A204.1 (cell line): ENCODE data around the gene OR10R2.
"Not testable (repeated sequence)": the region's sequence is repeated elsewhere in the genome, so short reads cannot be mapped to it uniquely, and the experiment has no call there.

Experiments used
- FAIRE-seq: peaks from 2 replicates; lab custom pipeline; 2012; peaks lifted over from hg19 to GRCh38; lab: Jason Lieb, UNC

Gene OR10R2

DNA sequence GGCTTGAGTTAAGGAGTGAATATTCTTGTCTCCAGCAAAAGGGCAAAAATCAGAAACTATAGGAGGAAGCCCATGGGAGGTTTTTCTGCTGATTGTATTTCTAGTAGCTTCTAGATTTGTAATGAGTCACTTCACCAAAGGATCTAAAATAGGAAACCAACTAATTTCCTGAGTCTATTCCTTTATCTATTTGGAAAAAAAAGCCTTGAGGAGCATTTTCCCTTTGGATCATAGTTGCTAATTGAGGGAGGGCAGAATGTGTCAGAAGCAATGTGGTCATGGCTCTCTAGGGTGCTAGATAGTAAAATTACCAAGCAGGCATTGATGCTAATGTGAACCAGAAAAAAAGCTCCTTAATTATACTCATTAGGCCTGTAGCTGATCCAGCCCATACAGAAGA lies at the start of gene OR10R2:
TSS of gene OR10R2 (plus strand) at position 301 of the 400 bp plus-strand sequence. CDS start 106 bp downstream, outside the sequence.
- FAIRE-seq = no peak

GRCh38 chr1:158425027-158425426 lies 47.0 kb upstream of the OR10R2 start:
- FAIRE-seq = no peak

DNA sequence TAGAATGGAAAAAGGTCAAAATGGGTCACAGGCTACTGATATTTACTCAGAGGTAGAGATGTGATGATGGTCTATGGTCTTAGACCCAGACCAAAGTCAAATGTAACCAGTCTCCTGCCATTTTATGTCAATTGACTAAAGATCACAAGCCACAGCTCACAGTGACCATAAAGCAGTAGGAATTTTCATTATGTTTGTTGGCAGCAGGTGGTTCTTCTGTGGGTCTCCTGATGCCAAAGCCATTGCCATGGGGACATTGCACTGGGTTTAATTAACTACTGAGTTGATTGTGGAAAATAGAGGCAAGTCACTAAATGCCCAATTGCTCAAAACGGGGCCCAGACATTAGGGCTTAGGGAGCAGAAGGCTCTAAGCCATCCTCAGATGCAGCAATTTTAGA lies 45.9 kb upstream of the OR10R2 start, which contains the start of gene OR10K2:
TSS of gene OR10K2 (minus strand) at position 101 of the 400 bp plus-strand sequence. CDS start 5,371 bp downstream, outside the sequence.
- FAIRE-seq = no peak

DNA sequence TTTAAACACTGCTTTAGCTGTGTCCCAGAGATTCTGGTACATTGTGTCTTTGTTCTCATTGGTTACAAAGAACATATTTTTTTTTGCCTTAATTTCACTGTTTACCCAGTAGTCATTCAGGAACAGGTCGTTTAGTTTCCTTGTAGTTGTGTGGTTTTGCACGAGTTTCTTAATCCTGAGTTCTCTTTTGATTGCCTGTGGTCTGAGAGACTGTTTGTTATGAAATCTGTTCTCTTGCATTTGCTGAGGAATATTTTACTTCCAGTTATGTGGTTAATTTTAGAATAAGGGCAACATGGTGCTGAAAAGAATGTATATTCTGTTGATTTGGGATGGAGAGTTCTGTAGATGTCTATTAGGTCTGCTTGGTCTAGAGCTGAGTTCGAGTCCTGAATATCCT lies 41.9 kb upstream of the OR10R2 start:
- not testable (repeated sequence) for FAIRE-seq

GRCh38 chr1:158434741-158435140 lies 37.3 kb upstream of the OR10R2 start:
- no peak for FAIRE-seq

GRCh38 chr1:158445376-158445775 lies 26.6 kb upstream of the OR10R2 start:
- no peak for FAIRE-seq

GRCh38 chr1:158454537-158454936 lies 17.5 kb upstream of the OR10R2 start:
- no peak for FAIRE-seq

DNA sequence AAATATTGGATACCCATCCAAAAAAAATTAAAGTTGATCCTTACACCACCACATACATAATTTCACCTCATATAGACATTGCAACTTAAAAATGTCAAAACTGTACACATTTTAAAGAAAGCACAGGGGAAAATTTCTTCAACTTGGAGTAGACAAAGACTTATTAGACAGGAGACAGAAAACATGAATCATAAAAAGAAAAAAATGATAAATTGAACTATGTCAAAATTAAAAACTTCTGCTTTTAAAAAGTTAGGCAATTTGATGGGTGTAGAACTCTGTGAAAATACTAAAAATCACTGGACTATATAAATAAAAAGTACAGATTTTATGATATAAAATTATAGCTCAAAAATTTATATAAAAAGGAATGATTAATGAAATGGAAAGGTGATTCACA lies 14.8 kb upstream of the OR10R2 start:
- FAIRE-seq = no peak

DNA sequence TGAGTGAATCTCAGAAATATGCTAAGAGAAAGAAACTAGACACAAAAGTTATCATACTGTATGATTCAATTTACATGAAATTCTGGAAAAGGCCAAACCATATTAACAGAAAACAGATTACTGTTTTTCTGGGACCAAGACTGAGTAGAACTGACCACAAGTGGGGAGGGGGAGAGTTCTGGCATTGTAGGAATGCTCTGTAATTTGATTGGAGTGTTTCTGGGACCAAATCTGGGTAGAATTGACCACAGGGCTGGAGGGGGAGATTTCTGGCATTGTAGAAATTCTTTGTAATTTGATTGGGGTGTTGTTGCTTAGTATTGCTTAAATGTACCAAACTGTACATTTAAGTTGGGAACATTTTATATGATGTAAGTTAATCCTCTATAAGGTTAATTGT lies 13.8 kb upstream of the OR10R2 start:
- FAIRE-seq = no peak

DNA sequence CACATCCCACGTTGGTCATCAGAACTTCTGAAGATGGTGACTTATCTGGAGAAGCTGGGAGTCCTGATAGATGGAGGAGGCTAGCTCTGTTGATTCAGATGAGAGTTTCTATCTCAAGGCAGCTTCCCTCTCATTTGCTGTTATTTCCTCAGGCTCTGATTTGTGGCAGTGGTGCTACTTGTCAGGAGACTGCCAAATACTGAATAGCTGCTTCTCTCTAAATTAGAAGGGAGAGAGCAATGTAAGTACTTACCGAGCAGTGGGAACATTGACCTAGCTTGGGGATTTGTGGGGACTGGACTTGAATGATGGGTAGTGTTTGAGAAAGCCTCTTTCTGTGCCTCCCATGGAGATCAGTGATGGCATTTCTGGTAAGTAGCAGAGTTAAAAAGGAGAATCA lies 10.5 kb upstream of the OR10R2 start, which contains the start of gene OR10K1:
TSS of gene OR10K1 (plus strand) at position 301 of the 400 bp plus-strand sequence. CDS start 3,728 bp downstream, outside the sequence.
- FAIRE-seq = no peak

DNA sequence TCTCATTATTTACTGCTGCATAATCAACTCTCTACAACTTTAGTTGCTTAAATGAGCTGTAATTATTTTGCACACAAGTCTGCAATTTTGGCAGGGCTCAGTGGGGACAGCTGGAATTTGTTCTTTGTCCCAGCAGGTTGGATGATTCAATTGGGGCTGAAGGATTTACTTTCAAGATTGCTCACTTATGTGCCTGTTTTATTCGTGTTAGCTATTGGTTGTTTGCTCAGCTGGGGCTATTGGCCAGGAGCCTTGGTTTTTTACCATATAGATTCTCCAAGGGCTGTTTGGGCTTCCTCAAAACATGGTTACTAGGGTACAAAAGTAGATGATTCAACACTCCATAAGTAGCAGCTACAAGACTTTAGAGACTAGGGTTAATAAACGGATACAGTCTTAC lies 13.4 kb downstream of the OR10R2 start:
- no peak for FAIRE-seq

DNA sequence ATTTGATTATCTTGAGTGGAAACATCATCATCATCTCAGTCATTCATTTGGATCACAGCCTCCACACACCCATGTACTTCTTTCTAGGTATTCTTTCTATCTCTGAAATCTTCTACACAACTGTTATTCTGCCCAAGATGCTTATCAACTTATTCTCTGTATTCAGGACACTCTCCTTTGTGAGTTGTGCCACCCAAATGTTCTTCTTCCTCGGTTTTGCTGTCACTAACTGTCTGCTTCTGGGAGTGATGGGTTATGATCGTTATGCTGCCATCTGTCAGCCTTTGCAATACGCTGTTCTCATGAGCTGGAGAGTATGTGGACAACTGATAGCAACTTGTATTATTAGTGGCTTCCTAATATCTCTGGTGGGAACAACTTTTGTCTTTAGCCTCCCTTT lies 19.3 kb downstream of the OR10R2 start:
- FAIRE-seq = no peak

DNA sequence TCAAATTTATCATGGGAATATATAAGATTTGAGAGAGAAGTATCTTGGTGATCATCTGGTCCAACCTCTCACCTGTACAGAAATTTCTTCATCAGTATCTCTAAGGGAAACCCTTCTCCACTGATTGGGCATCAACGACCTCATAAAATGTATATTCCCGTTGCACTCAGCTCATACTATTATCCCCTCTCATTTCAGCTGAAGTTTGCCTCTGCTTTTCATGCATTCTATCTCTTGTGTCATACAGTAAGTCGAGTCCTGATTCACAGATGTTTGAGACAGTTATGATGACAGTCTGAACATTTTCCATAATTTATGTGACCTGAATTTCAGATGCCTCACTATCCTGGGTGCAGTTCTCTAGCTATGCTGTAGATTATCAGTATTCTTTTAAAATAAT lies 21.0 kb downstream of the OR10R2 start:
- no peak for FAIRE-seq

DNA sequence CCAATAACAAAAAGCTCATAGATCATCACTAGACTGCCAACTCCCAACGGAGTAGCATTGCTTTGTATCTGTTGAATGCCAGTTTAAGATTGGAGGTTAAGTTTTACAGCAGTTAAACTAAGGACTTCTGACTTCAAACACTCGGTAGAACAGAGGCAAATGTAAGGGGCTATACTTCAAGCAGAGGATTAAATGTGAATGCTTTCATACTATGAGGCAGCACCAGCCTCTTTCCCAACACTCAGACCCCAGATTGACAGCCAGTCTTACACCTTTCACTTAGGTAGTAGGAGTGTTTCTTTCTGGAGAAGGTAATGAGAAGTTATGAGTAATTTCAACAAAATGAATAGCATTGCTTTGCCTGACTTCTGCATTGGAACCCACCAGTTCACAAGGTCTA lies 22.8 kb downstream of the OR10R2 start:
- no peak for FAIRE-seq

GRCh38 chr1:158496374-158496773 lies 24.4 kb downstream of the OR10R2 start:
- FAIRE-seq = no peak

DNA sequence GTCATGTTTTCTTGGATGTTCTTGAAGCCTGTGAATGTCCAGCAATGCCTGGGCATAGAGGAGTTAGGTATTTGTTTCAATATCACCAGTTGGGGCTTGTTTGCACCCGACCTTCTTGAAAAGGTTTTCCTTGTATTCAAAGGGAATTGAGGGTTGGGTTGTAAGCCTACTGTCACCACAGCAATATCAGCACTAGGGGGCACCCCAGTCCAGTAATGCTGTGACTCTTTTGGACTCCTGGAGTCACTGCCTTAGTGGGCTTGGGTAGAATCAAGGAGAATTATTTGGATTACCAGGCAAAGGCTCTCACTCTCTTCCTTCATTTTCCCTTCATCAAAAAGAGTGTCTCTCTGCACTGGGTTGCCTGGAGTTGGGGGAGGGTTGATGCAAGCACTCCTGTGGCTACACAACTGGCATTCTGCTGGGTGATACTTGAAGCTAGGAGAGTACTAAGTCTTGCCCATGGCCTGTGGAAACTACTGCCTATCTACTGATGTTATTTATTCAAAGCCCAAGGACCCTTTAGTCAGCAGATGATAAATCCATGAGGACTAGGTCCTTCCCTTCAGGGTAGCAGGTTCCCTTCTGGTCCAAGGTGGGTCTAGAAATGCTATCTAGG lies 34.5 kb downstream of the OR10R2 start:
- no peak for FAIRE-seq

DNA sequence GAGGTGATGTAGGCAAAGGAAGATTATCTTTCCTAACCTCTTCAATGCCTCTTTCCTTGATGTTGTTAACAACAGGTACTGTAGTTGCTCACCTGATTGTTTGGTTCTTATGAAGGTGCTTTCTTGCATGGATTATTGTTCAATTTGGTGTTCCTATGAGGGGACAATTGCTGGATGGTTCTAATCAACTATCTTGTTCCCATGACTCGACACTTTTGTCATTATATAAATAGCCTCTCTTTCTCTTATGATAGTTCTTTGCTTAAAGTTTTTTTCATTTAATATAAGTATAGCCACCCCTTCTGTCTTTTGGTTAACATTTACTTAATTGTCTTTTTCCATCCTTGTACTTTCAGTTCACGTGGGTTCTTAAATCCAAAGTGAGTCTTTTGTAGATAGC lies 35.5 kb downstream of the OR10R2 start:
- FAIRE-seq = no peak

DNA sequence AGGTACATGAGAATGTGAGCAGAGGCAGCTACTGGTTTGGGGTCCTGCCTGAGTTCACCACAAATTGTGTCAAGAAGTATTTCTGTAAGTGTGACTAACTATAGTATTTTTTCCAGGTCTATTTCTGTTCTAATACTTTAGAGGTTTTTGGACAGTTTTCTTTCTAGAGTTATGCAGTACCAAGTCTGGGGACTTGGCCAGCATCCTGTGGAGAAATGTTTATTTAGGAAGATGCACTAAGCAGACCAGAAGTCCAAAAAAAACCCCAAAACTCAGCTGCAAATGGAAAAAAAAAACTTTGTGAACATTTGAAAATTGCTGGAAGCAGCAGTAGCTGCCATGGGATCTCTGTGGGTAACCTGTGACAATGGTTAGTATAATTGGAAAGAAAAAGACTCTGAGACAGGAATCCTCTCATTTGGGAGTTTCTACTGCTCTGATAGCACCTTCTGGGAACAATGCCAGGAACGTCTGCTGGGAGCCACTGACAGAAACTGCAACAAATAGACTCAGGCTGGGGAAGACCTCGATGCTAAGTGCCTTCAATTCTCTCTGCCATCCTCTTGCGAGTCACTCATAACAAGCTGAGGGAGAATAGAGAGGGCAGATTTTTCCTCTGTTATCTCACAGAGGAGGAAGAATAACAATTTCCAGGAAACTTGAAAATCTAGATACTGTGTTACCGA lies 37.6 kb downstream of the OR10R2 start:
- FAIRE-seq = no peak

DNA sequence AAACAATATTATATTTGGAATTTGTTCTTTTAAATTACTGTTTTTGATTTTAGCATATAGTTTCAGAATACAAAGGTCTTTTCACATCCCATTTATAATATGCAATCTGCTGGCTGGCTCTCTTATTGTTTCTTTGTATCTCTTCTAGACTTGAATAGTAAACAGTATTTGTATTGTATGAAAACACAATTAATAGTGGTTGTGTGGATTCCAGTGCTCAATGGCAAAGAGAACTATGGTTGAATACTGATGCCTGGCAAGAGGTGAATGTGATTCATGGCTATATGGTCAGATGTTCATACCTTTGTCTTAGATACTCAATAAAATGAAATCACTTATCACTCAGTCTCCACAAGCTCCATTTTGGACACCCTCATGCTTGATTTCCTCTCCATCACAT lies 44.9 kb downstream of the OR10R2 start:
- no peak for FAIRE-seq

DNA sequence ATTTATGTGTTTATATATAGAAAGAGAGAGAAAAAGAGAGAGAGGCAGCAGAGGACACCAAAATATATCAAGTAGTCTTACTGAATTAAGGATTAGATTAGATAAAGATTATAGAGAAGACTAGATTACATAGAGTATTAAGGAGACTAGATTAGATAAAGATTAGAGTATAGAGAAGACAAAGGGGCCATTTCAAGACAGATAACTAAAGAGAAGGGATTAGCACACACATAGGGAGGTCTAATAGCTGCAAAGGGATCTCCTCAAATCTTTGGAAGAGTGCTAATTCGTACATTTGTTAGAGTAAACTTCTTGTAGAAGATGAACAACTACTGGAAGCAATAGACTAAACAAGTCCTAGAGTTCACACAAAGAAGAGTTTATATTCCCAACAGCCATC lies 48.0 kb downstream of the OR10R2 start:
- FAIRE-seq = no peak

DNA sequence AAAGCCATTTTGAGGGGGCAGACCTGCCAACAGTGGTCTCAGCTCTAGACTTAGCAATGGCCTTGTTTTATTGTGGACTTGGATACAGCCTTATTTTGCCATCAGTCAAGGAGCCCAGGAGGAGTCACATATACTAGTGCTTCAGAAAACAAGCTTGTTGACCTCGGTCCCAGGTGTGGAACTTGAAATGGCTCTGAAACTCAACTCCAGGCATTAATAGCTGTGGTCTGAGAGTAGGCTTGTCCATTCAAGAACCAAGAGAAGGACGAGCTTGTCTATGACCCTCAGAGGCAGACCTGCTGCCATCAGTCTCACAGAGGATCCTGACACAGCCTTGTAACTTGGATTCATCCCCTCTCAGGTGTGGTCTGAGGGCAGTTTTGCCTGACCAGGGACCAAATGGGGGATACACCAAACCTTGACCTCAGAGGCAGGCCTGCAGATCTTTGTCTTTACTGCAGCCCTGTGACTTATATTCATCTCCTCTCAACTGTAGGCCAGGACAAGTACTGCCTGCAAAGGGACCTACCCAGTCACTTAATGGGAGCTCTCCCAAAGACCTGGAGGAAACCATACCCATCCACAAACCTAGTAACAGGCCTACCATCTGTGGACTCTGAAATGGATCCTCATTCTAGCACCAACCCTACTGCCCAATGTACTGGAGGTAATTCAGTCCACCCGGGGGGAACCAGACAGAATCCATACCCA lies 49.1 kb downstream of the OR10R2 start:
- no peak for FAIRE-seq

GRCh38 chr1:158521666-158522058 lies 49.6 kb downstream of the OR10R2 start:
- no peak for FAIRE-seq

- no peak for FAIRE-seq
These were observed 55.3 kb downstream of the OR10R2 start for GRCh38 chr1:158527190-158527815.
